ENCODE results near the gene COL27A1.
"Not testable (repeated sequence)": the region's sequence is repeated elsewhere in the genome, so short reads cannot be mapped to it uniquely, and the experiment has no call there.

COL27A1 gene

DNA sequence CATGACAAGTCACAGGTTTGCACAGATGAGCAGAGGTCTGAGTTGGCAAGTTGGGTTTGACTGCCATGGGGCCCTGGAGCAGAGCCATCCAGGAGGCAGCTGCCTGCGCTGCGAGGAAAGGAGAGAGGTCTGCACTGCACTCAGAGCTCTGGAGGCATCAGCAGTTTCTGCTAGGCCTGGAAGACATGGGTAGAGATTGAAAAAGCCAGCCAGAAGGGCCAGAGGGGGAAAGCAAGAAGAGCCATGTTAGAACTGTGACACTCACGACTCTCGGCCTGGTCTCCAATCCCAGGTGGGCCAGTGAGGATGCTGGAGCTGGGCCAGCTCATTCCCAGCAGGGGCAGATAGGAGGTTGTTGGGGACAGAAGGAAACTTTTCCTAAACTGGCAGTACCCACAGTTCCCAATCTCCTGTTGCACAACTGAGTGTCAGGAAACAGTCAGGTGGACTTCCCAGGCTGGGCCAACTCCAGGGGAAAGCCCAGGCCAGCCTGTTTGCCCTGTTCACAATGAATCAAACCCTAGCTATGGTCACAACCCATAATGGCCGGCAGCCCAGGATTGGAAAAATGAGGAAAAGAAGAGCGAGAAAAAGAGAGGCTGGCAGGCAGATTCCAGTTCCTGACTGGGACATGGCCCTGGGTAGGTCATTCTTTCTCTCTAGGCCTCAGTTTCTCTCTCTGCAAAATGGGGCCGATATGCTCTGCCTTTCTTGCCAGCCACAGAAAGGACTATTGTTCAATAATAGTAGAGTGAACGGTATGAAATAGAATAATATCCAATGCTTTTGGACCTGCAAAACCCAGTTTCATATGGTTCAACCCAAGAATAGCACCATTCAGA, 159.8 kb downstream of the COL27A1 start:
- H3K4me3 ChIP-seq (ENCODE audit: low read depth in 1 of 5, low read length in 5 of 5) = no peak overlapping the region
- no peak overlapping the region for H3K9ac ChIP-seq (ENCODE audit: low read length in 5 of 5)
- no peak overlapping the region for H3K27ac ChIP-seq (ENCODE audit: low read depth, low read length)
- H3K36me3 ChIP-seq (ENCODE audit: control insufficient read depth in 5 of 5, insufficient read depth in 5 of 5, low read length in 5 of 5) = peaks cover 0 to 3% (median 0%) of the 10 kb centered on the region in 5 donors
- no peaks in the 10 kb centered on the region for H3K27me3 ChIP-seq (ENCODE audit: control insufficient read depth in 5 of 5, insufficient read depth in 4 of 5, low read length in 5 of 5)
- H3K4me1 ChIP-seq (ENCODE audit: control insufficient read depth in 5 of 5, insufficient read depth in 5 of 5, low read length in 5 of 5) = peaks cover 0 to 17% (median 4%) of the 10 kb centered on the region in 5 donors
- peaks cover 0 to 5% (median 3%) of the 10 kb centered on the region in 5 donors for H3K9me3 ChIP-seq (ENCODE audit: control insufficient read depth in 5 of 5, low read length in 5 of 5)

DNA sequence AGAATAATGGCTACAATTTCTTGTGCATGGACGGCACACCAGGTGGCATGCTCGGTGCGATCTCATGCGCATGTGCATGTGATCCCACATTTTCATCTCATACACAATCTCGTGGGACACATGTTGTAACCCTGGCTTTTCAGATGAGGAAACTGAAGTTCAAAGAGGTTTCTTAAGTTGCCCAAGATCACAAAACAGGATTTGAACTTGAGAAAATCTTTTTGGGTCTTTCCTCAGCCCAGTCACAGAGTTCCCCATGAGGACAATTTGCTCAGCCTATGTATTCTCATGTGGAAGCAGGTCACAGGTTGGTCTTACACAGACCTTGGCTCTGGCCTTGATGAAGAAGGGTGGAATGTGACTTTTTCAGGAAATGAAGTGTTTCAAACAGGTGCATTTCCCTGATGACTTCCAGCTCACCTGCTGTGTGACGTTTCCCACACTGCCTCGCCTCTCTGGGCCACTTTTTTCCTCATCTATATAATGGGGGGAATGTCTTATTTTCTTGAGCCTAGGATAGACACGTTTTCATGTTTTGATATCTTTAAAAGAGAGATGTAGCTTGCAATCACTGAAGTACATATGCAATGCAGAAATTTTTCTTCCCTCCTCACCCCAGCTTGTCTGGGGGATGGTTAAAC, 160.5 kb downstream of the COL27A1 start:
- Histone ChIP-seq H3K4me1 (ENCODE audit: control insufficient read depth in 5 of 5, insufficient read depth in 5 of 5, low read length in 5 of 5) (peaks cover 0 to 17% (median 4%) of the 10 kb centered on the region in 5 donors), H3K9me3 (ENCODE audit: control insufficient read depth in 5 of 5, low read length in 5 of 5) (peaks cover 0 to 5% (median 3%) of the 10 kb centered on the region in 5 donors), H3K27me3 (ENCODE audit: control insufficient read depth in 5 of 5, insufficient read depth in 4 of 5, low read length in 5 of 5) (no peaks in the 10 kb centered on the region), H3K4me3 (ENCODE audit: low read depth in 1 of 5, low read length in 5 of 5) (no peak overlapping the region), H3K27ac (ENCODE audit: low read depth, low read length) (no peak overlapping the region), H3K36me3 (ENCODE audit: control insufficient read depth in 5 of 5, insufficient read depth in 5 of 5, low read length in 5 of 5) (no peaks in the 10 kb centered on the region), H3K9ac (ENCODE audit: low read length in 5 of 5) (no peak overlapping the region)

DNA sequence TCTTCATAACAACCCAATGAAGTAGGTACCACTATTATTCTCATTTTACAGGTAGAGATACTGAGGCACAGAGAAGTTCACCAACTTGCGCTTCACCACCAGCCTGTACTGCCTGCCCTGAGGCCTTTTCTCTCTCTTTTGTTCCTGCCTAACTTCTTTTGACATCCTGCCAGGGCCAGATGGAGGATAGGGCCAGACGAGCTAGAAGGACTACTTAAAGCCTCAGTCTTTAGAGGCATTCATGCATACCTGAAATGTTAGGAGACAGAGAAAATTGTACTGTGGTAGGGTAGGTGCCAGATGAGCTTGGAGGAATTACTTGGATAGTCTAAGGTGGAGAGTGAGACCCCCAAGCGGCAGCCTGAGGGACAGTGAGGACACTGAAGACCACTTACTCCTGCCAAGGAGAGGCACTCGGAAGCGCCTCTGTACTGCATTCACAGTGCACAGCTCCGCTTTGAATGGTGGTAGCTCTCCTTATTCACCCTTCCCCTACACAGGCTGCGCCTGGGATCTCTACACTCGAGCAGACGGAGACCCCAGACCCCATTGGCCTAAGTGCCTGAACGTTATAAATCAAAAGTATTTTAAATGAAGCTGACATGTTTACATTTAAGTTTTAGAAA, 161.4 kb downstream of the COL27A1 start:
- Histone ChIP-seq H3K9ac (ENCODE audit: low read length in 5 of 5) (no peak overlapping the region), H3K4me1 (ENCODE audit: control insufficient read depth in 5 of 5, insufficient read depth in 5 of 5, low read length in 5 of 5) (peaks cover 0 to 17% (median 4%) of the 10 kb centered on the region in 5 donors), H3K4me3 (ENCODE audit: low read depth in 1 of 5, low read length in 5 of 5) (no peak overlapping the region), H3K27me3 (ENCODE audit: control insufficient read depth in 5 of 5, insufficient read depth in 4 of 5, low read length in 5 of 5) (no peaks in the 10 kb centered on the region), H3K27ac (ENCODE audit: low read depth, low read length) (no peak overlapping the region), H3K9me3 (ENCODE audit: control insufficient read depth in 5 of 5, low read length in 5 of 5) (peaks cover 0 to 5% (median 3%) of the 10 kb centered on the region in 5 donors), H3K36me3 (ENCODE audit: control insufficient read depth in 5 of 5, insufficient read depth in 5 of 5, low read length in 5 of 5) (no peaks in the 10 kb centered on the region)

DNA sequence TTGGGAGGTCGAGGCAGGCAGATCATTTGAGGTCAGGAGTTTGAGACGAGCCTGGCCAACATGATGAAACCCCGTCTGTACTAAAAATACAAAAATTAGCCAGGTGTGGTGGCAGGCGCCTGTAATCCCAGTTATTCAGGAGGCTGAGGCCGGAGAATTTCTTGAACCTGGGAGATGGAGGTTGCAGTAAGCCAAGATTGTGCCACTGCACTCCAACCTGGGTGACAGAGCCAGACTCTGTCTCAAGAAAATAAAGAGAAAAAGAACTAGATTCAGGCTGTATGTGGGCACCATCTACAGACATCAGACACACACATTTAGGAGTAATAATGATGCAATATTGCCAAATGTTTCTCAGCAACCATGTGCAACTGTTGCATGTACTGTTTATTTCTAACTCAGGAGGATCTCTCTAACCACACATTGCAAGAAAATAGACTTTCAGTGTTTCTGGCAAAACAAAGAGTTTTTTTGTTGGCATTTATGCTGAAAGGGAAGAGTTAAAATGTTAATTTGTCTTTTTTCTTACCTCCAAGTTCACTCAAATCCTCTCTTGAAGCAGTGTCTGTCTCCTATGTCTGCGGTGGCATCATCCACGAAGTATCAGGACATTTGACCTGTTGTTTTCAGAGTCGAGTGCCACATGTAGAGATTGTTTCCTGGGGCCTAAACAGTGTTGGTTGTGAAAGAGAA, 162.5 kb downstream of the COL27A1 start:
- no peak overlapping the region for H3K27ac ChIP-seq (ENCODE audit: low read depth, low read length)
- H3K4me3 ChIP-seq (ENCODE audit: low read depth in 1 of 5, low read length in 5 of 5) = no peak overlapping the region
- peaks cover 0 to 5% (median 3%) of the 10 kb centered on the region in 5 donors for H3K9me3 ChIP-seq (ENCODE audit: control insufficient read depth in 5 of 5, low read length in 5 of 5)
- peaks cover 0 to 17% (median 4%) of the 10 kb centered on the region in 5 donors for H3K4me1 ChIP-seq (ENCODE audit: control insufficient read depth in 5 of 5, insufficient read depth in 5 of 5, low read length in 5 of 5)
- H3K9ac ChIP-seq (ENCODE audit: low read length in 5 of 5) = no peak overlapping the region
- no peaks in the 10 kb centered on the region for H3K27me3 ChIP-seq (ENCODE audit: control insufficient read depth in 5 of 5, insufficient read depth in 4 of 5, low read length in 5 of 5)
- no peaks in the 10 kb centered on the region for H3K36me3 ChIP-seq (ENCODE audit: control insufficient read depth in 5 of 5, insufficient read depth in 5 of 5, low read length in 5 of 5)

DNA sequence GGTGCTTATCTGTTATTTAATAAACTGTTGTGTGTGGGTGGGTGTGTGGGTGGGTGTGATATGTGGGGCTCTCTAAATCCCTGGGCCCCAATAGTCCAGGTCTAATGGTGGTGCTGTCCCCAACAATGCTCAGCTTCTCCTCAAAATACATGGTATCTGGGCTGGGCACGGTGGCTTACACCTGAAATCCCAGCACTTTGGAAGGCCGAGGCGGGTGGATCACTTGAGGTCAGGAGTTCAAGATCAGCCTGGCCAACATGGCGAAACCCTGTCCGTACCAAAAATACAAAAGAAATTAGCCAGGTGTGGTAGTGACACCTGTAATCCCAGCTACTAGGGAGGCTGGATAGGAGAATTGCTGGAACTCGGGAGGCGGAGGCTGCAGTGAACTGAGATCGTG, 163.1 kb downstream of the COL27A1 start:
- H3K4me3 ChIP-seq (ENCODE audit: low read depth in 1 of 5, low read length in 5 of 5) = no peak overlapping the region
- no peak overlapping the region for H3K27ac ChIP-seq (ENCODE audit: low read depth, low read length)
- peaks cover 0 to 5% (median 3%) of the 10 kb centered on the region in 5 donors for H3K9me3 ChIP-seq (ENCODE audit: control insufficient read depth in 5 of 5, low read length in 5 of 5)
- H3K27me3 ChIP-seq (ENCODE audit: control insufficient read depth in 5 of 5, insufficient read depth in 4 of 5, low read length in 5 of 5) = no peaks in the 10 kb centered on the region
- no peak overlapping the region for H3K9ac ChIP-seq (ENCODE audit: low read length in 5 of 5)
- H3K36me3 ChIP-seq (ENCODE audit: control insufficient read depth in 5 of 5, insufficient read depth in 5 of 5, low read length in 5 of 5) = no peaks in the 10 kb centered on the region
- peaks cover 0 to 17% (median 4%) of the 10 kb centered on the region in 5 donors for H3K4me1 ChIP-seq (ENCODE audit: control insufficient read depth in 5 of 5, insufficient read depth in 5 of 5, low read length in 5 of 5)

DNA sequence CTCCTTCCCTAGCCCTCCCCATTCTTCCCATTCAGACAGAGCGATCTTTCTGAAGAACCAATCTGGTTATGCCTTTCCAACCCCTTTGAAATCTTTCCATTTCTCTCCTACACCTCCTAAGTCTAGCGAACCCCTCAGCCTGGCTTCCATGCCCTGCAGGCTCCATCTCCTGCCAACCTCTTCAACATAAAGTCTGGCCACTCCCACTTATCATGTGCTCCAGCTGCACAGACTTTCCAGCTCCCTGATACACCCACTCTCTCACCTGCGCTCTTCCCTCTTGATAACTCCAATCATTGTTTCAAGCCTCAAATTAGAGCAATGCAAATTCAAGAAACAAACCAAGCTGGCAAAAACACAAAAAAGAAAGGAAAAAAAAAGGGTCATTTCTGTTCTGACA, 163.8 kb downstream of the COL27A1 start:
- Histone ChIP-seq H3K36me3 (ENCODE audit: control insufficient read depth in 5 of 5, insufficient read depth in 5 of 5, low read length in 5 of 5) (no peaks in the 10 kb centered on the region), H3K27ac (ENCODE audit: low read depth, low read length) (no peak overlapping the region), H3K27me3 (ENCODE audit: control insufficient read depth in 5 of 5, insufficient read depth in 4 of 5, low read length in 5 of 5) (no peaks in the 10 kb centered on the region), H3K9me3 (ENCODE audit: control insufficient read depth in 5 of 5, low read length in 5 of 5) (peaks cover 0 to 5% (median 3%) of the 10 kb centered on the region in 5 donors), H3K4me1 (ENCODE audit: control insufficient read depth in 5 of 5, insufficient read depth in 5 of 5, low read length in 5 of 5) (peaks cover 0 to 17% (median 4%) of the 10 kb centered on the region in 5 donors), H3K4me3 (ENCODE audit: low read depth in 1 of 5, low read length in 5 of 5) (no peak overlapping the region), H3K9ac (ENCODE audit: low read length in 5 of 5) (no peak overlapping the region)

DNA sequence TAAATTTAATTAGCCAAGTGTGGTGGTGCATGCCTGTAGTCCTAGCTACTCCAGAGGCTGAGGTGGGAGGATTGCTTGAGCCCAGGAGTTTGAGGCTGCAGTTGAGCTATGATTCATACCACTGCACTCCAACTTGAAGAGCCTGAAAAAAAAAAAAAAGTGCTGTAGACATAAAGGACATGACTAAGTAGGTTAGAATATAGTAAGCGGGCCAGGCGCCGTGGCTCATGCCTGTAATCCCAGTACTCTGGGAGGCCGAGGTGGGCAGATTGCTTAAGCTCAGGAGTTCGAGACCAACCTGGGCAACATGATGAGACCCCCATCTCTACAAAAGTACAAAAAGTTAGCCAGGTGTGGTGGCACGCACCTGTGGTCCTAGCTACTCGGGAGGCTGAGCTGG, 165.4 kb downstream of the COL27A1 start:
- H3K4me3 ChIP-seq (ENCODE audit: low read depth in 1 of 5, low read length in 5 of 5); H3K9ac ChIP-seq (ENCODE audit: low read length in 5 of 5); H3K27ac ChIP-seq (ENCODE audit: low read depth, low read length); H3K36me3 ChIP-seq (ENCODE audit: control insufficient read depth in 5 of 5, insufficient read depth in 5 of 5, low read length in 5 of 5); H3K9me3 ChIP-seq (ENCODE audit: control insufficient read depth in 5 of 5, low read length in 5 of 5); H3K27me3 ChIP-seq (ENCODE audit: control insufficient read depth in 5 of 5, insufficient read depth in 4 of 5, low read length in 5 of 5); H3K4me1 ChIP-seq (ENCODE audit: control insufficient read depth in 5 of 5, insufficient read depth in 5 of 5, low read length in 5 of 5): not testable (repeated sequence)

DNA sequence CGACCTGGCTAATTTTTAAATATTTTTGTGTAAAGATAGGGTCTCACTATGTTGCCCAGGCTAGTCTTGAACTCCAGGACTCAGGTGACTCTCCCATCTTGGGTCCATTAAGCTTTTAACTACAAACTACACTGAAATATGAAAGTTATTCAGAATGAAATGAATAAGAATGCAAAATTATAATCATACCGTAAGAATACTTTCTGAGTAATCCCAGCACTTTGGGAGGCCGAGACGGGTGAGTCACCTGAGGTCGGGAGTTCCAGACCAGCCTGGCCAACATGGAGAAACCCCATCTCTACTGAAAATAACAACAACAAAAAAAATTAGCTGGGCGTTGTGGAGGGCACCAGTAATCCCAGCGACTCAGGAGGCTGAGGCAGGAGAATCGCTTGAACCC, 166.4 kb downstream of the COL27A1 start:
- Histone ChIP-seq H3K9me3 (ENCODE audit: control insufficient read depth in 5 of 5, low read length in 5 of 5) (no peaks in the 10 kb centered on the region), H3K4me3 (ENCODE audit: low read depth in 1 of 5, low read length in 5 of 5) (no peak overlapping the region), H3K36me3 (ENCODE audit: control insufficient read depth in 5 of 5, insufficient read depth in 5 of 5, low read length in 5 of 5) (no peaks in the 10 kb centered on the region), H3K4me1 (ENCODE audit: control insufficient read depth in 5 of 5, insufficient read depth in 5 of 5, low read length in 5 of 5) (peaks cover 0 to 4% (median 0%) of the 10 kb centered on the region in 5 donors), H3K9ac (ENCODE audit: low read length in 5 of 5) (no peak overlapping the region), H3K27ac (ENCODE audit: low read depth, low read length) (no peak overlapping the region), H3K27me3 (ENCODE audit: control insufficient read depth in 5 of 5, insufficient read depth in 4 of 5, low read length in 5 of 5) (no peaks in the 10 kb centered on the region)

DNA sequence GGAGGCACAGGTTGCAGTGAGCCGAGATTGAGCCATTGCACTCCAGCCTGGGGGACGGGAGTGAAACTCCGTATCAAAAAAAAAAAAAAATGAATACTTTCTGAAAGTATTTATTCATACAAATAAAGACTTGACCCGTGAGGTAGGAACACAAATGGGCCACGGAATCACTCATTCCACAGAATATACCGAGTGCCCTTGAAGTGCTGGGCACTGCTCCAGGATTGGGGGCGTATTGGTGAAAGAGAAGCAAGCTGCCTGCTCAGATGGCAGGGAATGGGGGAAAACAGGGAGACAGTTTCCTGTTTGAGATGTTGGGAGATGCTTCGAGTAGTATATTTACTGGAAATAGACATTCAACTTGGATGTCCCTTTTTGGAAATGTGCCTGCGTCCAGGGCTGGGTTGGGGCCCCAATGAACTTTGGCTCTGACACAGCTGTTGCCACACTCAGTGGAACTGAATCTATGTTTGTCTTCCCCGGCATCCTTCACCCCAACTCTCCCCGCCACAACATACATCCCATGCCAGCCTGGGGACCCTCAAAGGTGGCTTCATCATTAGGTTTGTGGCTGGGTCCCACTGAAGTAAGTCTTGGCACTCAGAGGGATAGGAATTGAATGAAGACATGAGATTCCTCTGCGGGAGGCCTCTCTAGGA, 167.0 kb downstream of the COL27A1 start:
- not testable (repeated sequence) for H3K9me3 ChIP-seq (ENCODE audit: control insufficient read depth in 5 of 5, low read length in 5 of 5); H3K9ac ChIP-seq (ENCODE audit: low read length in 5 of 5); H3K4me3 ChIP-seq (ENCODE audit: low read depth in 1 of 5, low read length in 5 of 5); H3K36me3 ChIP-seq (ENCODE audit: control insufficient read depth in 5 of 5, insufficient read depth in 5 of 5, low read length in 5 of 5); H3K4me1 ChIP-seq (ENCODE audit: control insufficient read depth in 5 of 5, insufficient read depth in 5 of 5, low read length in 5 of 5); H3K27me3 ChIP-seq (ENCODE audit: control insufficient read depth in 5 of 5, insufficient read depth in 4 of 5, low read length in 5 of 5); H3K27ac ChIP-seq (ENCODE audit: low read depth, low read length)
